Breast epithelium (tissue), 3 donors: ENCODE data around the gene COL28A1.

Source experiments
- CTCF ChIP-seq, 3 donors: fragments of 450-650 bp; IDR thresholded peaks; one replicate each; pipeline ENCODE4 v1.5.1; 2016 to 2017; ENCODE audit warnings: antibody characterized with exemption in 3 of 3, mild to moderate bottlenecking in 3 of 3, moderate library complexity in 3 of 3
- POLR2A ChIP-seq: fragments of 450-650 bp; IDR thresholded peaks from one replicate; pipeline ENCODE4 v1.6.1; 2016; ENCODE audit warnings: antibody characterized with exemption, mild to moderate bottlenecking, moderate library complexity
- POLR2AphosphoS5 ChIP-seq, 3 donors: sonication (generic); formaldehyde crosslinking; IDR thresholded peaks; one replicate each; pipeline ENCODE4 v1.6.1; 2017; ENCODE audit warnings: antibody characterized with exemption in 3 of 3

DNA sequence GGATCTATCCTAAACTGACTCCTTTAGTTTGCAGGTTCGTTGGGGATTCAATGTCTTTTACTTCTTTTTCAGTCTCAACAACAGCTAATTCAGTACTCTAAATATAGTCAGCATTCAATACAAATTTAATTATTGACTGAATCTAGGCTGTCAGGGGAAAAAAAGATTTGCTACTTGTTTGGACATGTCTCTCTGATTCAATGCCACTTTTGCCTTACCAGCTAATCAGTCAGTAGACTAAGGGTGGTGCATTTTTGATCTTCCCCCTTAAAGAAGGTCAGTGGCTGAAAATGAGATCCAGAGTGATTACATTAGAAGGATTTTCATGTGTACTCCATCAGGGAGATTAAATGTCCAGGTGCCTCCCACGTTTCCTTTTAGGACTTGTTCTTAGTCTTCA is 208.2 kb downstream of the COL28A1 start:
- TF ChIP-seq POLR2A = no peak
- no peak for TF ChIP-seq POLR2AphosphoS5 (IDR thresholded peaks at IDR 0.05)
- no peak for TF ChIP-seq CTCF (IDR thresholded peaks at IDR 0.05)
